Measurements from ENCODE around the gene ZNF474.

DNA sequence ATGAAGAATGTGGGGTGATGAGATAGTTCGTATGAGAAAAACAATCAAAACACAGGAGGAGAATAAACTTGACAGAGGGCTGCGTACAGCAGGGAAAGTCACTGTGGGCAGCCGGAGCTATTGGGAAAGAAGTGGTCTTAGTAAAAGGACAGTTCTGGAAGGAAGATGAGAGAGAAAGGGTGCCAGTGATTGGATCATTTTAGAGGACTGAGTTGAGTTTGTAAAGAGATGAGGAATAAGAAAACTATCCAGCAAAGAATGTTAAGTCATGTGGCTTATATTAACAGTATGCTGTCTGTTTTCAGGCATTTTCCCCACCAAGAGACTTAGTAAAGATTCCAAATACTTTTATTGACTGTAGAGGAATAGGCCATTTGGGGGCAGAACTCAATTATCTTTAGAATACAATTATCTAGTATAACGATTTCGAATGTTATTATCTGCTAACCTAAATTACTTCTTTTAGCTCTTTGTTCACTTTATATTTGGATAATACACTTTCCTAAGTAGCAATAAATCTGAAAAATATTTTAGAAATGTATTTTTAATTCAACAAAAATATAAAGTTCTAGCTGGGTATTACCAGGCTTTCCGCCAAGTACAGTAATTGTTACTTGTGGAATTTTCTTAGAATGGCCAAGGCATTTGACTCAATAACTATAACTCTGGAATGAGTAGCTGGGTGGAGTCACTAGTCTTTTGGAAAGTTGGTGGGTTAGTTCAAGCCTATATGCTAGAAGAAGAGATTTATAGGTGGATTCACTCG, 35.7 kb upstream of the ZNF474 start:
- TF ChIP-seq CTCF (IDR thresholded peaks at IDR 0.05 in 4 of 5, conservative IDR thresholded peaks at IDR 0.05 in 1 of 5) (no peak), POLR2A (IDR thresholded peaks at IDR 0.05) (no peak)
